ENCODE data around the gene ZNF511. TPM values are rescaled to one million over a fixed set of nuclear protein-coding genes. Genes with fewer than 3 reads are reported as not detected.

Gene ZNF511
- total RNA-seq, 1 experiment from 2014 or later: 69.6 TPM

- Mint-ChIP-seq H3K4me1 (no peaks in the 10 kb centered on the region), H3K9me3 (no peaks in the 10 kb centered on the region), H3K36me3 (peaks cover 41% of the 10 kb centered on the region), H3K27me3 (ENCODE audit: low read depth) (no peaks in the 10 kb centered on the region), H3K4me3 (no peak overlapping the region), H3K27ac (no peak overlapping the region)
- DNase-seq (ENCODE audit: low spot score): no peak
- TF ChIP-seq MYBL2 (CRISPR knock-in tag; IDR thresholded peaks at IDR 0.05) (no peak), FOXK1 (CRISPR knock-in tag; IDR thresholded peaks at IDR 0.05) (no peak), USF2 (CRISPR knock-in tag; IDR thresholded peaks at IDR 0.05) (no peak), AR (CRISPR knock-in tag; IDR thresholded peaks at IDR 0.05) (no peak), IRF2 (CRISPR knock-in tag; IDR thresholded peaks at IDR 0.05; ENCODE audit: borderline replicate concordance, low read depth) (no peak), ATF3 (CRISPR knock-in tag; conservative IDR thresholded peaks at IDR 0.05) (no peak), ATF1 (CRISPR knock-in tag; IDR thresholded peaks at IDR 0.05) (no peak), MLX (CRISPR knock-in tag; IDR thresholded peaks at IDR 0.05) (no peak)
- CTCF ChIA-PET: no interaction called here
- POLR2A ChIA-PET: no interaction called here
- ATAC-seq: no peak
Observed at GRCh38 chr10:133283931-133284330, 24.8 kb upstream of the ZNF511 start.

- ChIA-PET CTCF (no interaction called here), POLR2A (no interaction called here)
- no peaks in the 10 kb centered on the region for H3K4me1 Mint-ChIP-seq
- H3K36me3 Mint-ChIP-seq: peaks cover 48% of the 10 kb centered on the region
- ATAC-seq (no peak), DNase-seq (ENCODE audit: low spot score) (no peak)
- H3K27me3 Mint-ChIP-seq (ENCODE audit: low read depth): no peaks in the 10 kb centered on the region
- H3K4me3 Mint-ChIP-seq: no peak overlapping the region
- no peaks in the 10 kb centered on the region for H3K9me3 Mint-ChIP-seq
- H3K27ac Mint-ChIP-seq: no peak overlapping the region
- no peak for TF ChIP-seq JUN (CRISPR knock-in tag; IDR thresholded peaks at IDR 0.05)
- TF ChIP-seq STAT6 (CRISPR knock-in tag; conservative IDR thresholded peaks at IDR 0.05; ENCODE audit: low read depth): no peak
- no peak for TF ChIP-seq ZNF512 (CRISPR knock-in tag; IDR thresholded peaks at IDR 0.05; ENCODE audit: borderline replicate concordance)
- no peak for TF ChIP-seq PRRX2 (CRISPR knock-in tag; IDR thresholded peaks at IDR 0.05)
- no peak for TF ChIP-seq ZNF532 (CRISPR knock-in tag; IDR thresholded peaks at IDR 0.05; ENCODE audit: borderline replicate concordance)
- TF ChIP-seq FOXP1 (CRISPR knock-in tag; IDR thresholded peaks at IDR 0.05; ENCODE audit: borderline replicate concordance): no peak
- TF ChIP-seq E2F1 (CRISPR knock-in tag; IDR thresholded peaks at IDR 0.05): no peak
- no peak for TF ChIP-seq GRHL2 (CRISPR knock-in tag; IDR thresholded peaks at IDR 0.05; ENCODE audit: insufficient replicate concordance, severe bottlenecking)
- no peak for TF ChIP-seq E2F4 (CRISPR knock-in tag; IDR thresholded peaks at IDR 0.05; ENCODE audit: borderline replicate concordance, low read depth)
- no peak for TF ChIP-seq RORB (CRISPR knock-in tag; IDR thresholded peaks at IDR 0.05)
- no peak for TF ChIP-seq ZNF416 (CRISPR knock-in tag; IDR thresholded peaks at IDR 0.05)
- no peak for TF ChIP-seq ZNF671 (CRISPR knock-in tag; IDR thresholded peaks at IDR 0.05)
Observed at GRCh38 chr10:133285217-133285616, 23.5 kb upstream of the ZNF511 start.
